ENCODE measurements around the gene UBR3. TPM values are rescaled to one million over a fixed set of nuclear protein-coding genes. Genes with fewer than 3 reads are reported as not detected.
A peak's percentile ranks its signal among the peaks of the same experiment; 100 is the strongest.

UBR3 gene
- total RNA-seq, 1 donor from 2014 or later: 29.5 TPM

GRCh38 chr2:169790581-169790980, 36.7 kb upstream of the UBR3 start:
- Mint-ChIP-seq H3K4me1 (peaks cover 10% of the 10 kb centered on the region), H3K27ac (ENCODE audit: unreplicated experiment) (no peak overlapping the region), H3K36me3 (ENCODE audit: low read depth) (peaks cover 10% of the 10 kb centered on the region), H3K4me3 (no peak overlapping the region), H3K9me3 (peaks cover 3% of the 10 kb centered on the region), H3K27me3 (ENCODE audit: low read depth) (no peaks in the 10 kb centered on the region)
- no peak for TF ChIP-seq CTCF (conservative IDR thresholded peaks at IDR 0.05)
- DNase-seq (ENCODE audit: low read depth, low spot score): no peak

- H3K4me1 Mint-ChIP-seq: peaks cover 15% of the 10 kb centered on the region
- no peaks in the 10 kb centered on the region for H3K27me3 Mint-ChIP-seq (ENCODE audit: low read depth)
- no peak overlapping the region for H3K27ac Mint-ChIP-seq (ENCODE audit: unreplicated experiment)
- no peak for TF ChIP-seq CTCF (conservative IDR thresholded peaks at IDR 0.05)
- no peak overlapping the region for H3K4me3 Mint-ChIP-seq
- H3K36me3 Mint-ChIP-seq (ENCODE audit: low read depth): peaks cover 3% of the 10 kb centered on the region
- peaks cover 3% of the 10 kb centered on the region for H3K9me3 Mint-ChIP-seq
- no peak for DNase-seq (ENCODE audit: low read depth, low spot score)
These were observed 32.1 kb upstream of the UBR3 start for GRCh38 chr2:169795181-169795580.

GRCh38 chr2:169796441-169796840, 30.8 kb upstream of the UBR3 start:
- Mint-ChIP-seq H3K27ac (ENCODE audit: unreplicated experiment) (no peak overlapping the region), H3K27me3 (ENCODE audit: low read depth) (no peaks in the 10 kb centered on the region), H3K4me3 (peak overlapping the region; percentile 37), H3K4me1 (peaks cover 23% of the 10 kb centered on the region), H3K36me3 (ENCODE audit: low read depth) (peaks cover 3% of the 10 kb centered on the region), H3K9me3 (peaks cover 3% of the 10 kb centered on the region)
- no peak for TF ChIP-seq CTCF (conservative IDR thresholded peaks at IDR 0.05)
- DNase-seq (ENCODE audit: low read depth, low spot score): no peak

GRCh38 chr2:169797601-169798000, 29.7 kb upstream of the UBR3 start:
- TF ChIP-seq CTCF (conservative IDR thresholded peaks at IDR 0.05): no peak
- H3K27me3 Mint-ChIP-seq (ENCODE audit: low read depth): no peaks in the 10 kb centered on the region
- H3K4me3 Mint-ChIP-seq: peak overlapping the region; percentile 91
- H3K36me3 Mint-ChIP-seq (ENCODE audit: low read depth): peaks cover 6% of the 10 kb centered on the region
- H3K9me3 Mint-ChIP-seq: peaks cover 3% of the 10 kb centered on the region
- DNase-seq (ENCODE audit: low read depth, low spot score): no peak
- peak overlapping the region; percentile 44 for H3K27ac Mint-ChIP-seq (ENCODE audit: unreplicated experiment)
- H3K4me1 Mint-ChIP-seq: peaks cover 32% of the 10 kb centered on the region

- Mint-ChIP-seq H3K4me3 (peak overlapping the region; percentile 91), H3K27ac (ENCODE audit: unreplicated experiment) (no peak overlapping the region), H3K4me1 (peaks cover 34% of the 10 kb centered on the region), H3K9me3 (peaks cover 3% of the 10 kb centered on the region), H3K36me3 (ENCODE audit: low read depth) (peaks cover 6% of the 10 kb centered on the region), H3K27me3 (ENCODE audit: low read depth) (no peaks in the 10 kb centered on the region)
- DNase-seq (ENCODE audit: low read depth, low spot score): no peak
- TF ChIP-seq CTCF (conservative IDR thresholded peaks at IDR 0.05): no peak
These were observed 28.9 kb upstream of the UBR3 start for GRCh38 chr2:169798397-169798717.
